B cell (primary cell): Measurements from ENCODE around the gene DNM1. TPM values are rescaled to one million over a fixed set of nuclear protein-coding genes. Genes with fewer than 3 reads are reported as not detected.

Experiments used
- ATAC-seq: fragments of 200-7000 bp; cut with Tn5 transposase; one replicate; pipeline ENCODE4 v1.10.0; 2021; ENCODE audit warnings: low read depth, mild to moderate bottlenecking, moderate number of reproducible peaks, moderate library complexity
- CTCF ChIA-PET: fragments of 350-600 bp; sonication (Branson Sonifier 250); formaldehyde crosslinking; loops from one replicate; lab custom pipeline; 2021; ENCODE audit warnings: antibody characterized with exemption, inconsistent platforms; lab: Charles Lee
- POLR2A ChIA-PET: fragments of 350-600 bp; sonication (Branson Sonifier 250); formaldehyde crosslinking; loops from one replicate; lab custom pipeline; 2021; ENCODE audit warnings: antibody characterized with exemption; lab: Charles Lee
- DNase-seq: peaks from one replicate; pipeline ENCODE4 v3.0.0; 2013
- H2AFZ ChIP-seq: 2 replicates; pipeline ENCODE4 v1.6.1; 2012; ENCODE audit warnings: mild to moderate bottlenecking, low read depth, low read length; ENCODE audit not compliant: insufficient read depth, poor library complexity, severe bottlenecking
- H3K27ac ChIP-seq, 2 donors: 1 replicate in 1 of 2; 2 replicates in 1 of 2; pipeline ENCODE4 v1.5.1; 2012 to 2013; ENCODE audit warnings: low read length in 2 of 2, mild to moderate bottlenecking in 2 of 2, moderate library complexity in 1 of 2
- H3K27me3 ChIP-seq, 4 experiments: fragments of 200-600 bp in 1 of 4; sonication (generic) in 1 of 4; replicated peaks in 1 of 4; 1 replicate in 2 of 4; 2 replicates in 2 of 4; pipeline versions ENCODE4 v1.6.1 to v1.7.0; 2013 to 2016; ENCODE audit warnings: low read length in 3 of 4, mild to moderate bottlenecking in 2 of 4, mixed read lengths in 1 of 4, moderate library complexity in 1 of 4; ENCODE audit not compliant: insufficient read depth in 4 of 4, control insufficient read depth in 3 of 4; ENCODE audit errors: control extremely low read depth in 1 of 4
- H3K36me3 ChIP-seq, 2 experiments: replicated peaks in 1 of 2; 1 replicate in 1 of 2; 2 replicates in 1 of 2; pipeline versions ENCODE4 v1.6.1 to v1.7.1; 2013; ENCODE audit warnings: low read length in 1 of 2; ENCODE audit not compliant: insufficient read depth in 2 of 2, control insufficient read depth in 1 of 2; ENCODE audit errors: control extremely low read depth in 1 of 2, extremely low read depth in 1 of 2
- H3K4me1 ChIP-seq, 2 donors: fragments of 200-600 bp in 1 of 2; sonication (generic) in 1 of 2; 1 replicate in 1 of 2; 2 replicates in 1 of 2; pipeline versions ENCODE4 v1.5.1 to v1.6.1; 2013 to 2017; ENCODE audit warnings: low read length in 2 of 2; ENCODE audit not compliant: control insufficient read depth in 2 of 2, insufficient read depth in 2 of 2
- H3K4me2 ChIP-seq: replicated peaks from 2 replicates; pipeline ENCODE3; 2012; ENCODE audit warnings: mild to moderate bottlenecking, low read depth, low read length; ENCODE audit not compliant: poor library complexity, severe bottlenecking
- H3K4me3 ChIP-seq, 5 experiments: fragments of 200-600 bp in 1 of 5; sonication (generic) in 1 of 5; 1 replicate in 3 of 5; 2 replicates in 2 of 5; pipeline versions ENCODE4 v1.5.1 to v1.7.0; 2011 to 2016; ENCODE audit warnings: low read length in 4 of 5, mild to moderate bottlenecking in 4 of 5, low read depth in 2 of 5, control low read depth in 1 of 5, moderate library complexity in 1 of 5; ENCODE audit not compliant: insufficient read depth in 1 of 5; ENCODE audit errors: control extremely low read depth in 1 of 5, extremely low read depth in 1 of 5
- H3K79me2 ChIP-seq: fragments of 200-600 bp; sonication (generic); one replicate; pipeline ENCODE4 v1.6.0; 2016; ENCODE audit warnings: low read length; ENCODE audit not compliant: control insufficient read depth, insufficient read depth
- H3K9ac ChIP-seq: fragments of 200-600 bp; sonication (generic); 2 replicates; pipeline ENCODE4 v1.6.1; 2017; ENCODE audit warnings: mild to moderate bottlenecking, low read length, moderate library complexity
- H3K9me3 ChIP-seq, 3 donors: one replicate each; pipeline versions ENCODE4 v1.6.1 to v1.7.1; 2013; ENCODE audit warnings: low read length in 2 of 3; ENCODE audit not compliant: control insufficient read depth in 2 of 3, insufficient read depth in 1 of 3; ENCODE audit errors: control extremely low read depth in 1 of 3
- H4K20me1 ChIP-seq: 2 replicates; pipeline ENCODE4 v1.6.0; 2012; ENCODE audit warnings: mild to moderate bottlenecking, low read length; ENCODE audit not compliant: insufficient read depth, control insufficient read depth, poor library complexity, severe bottlenecking
- H3K27ac Mint-ChIP-seq: one replicate; pipeline ENCODE4 v1.8.0; 2021; ENCODE audit warnings: mixed read lengths
- H3K27me3 Mint-ChIP-seq: one replicate; pipeline ENCODE4 v1.8.0; 2021; ENCODE audit warnings: mixed read lengths
- H3K4me1 Mint-ChIP-seq: one replicate; pipeline ENCODE4 v1.8.0; 2021; ENCODE audit warnings: mixed read lengths
- H3K4me3 Mint-ChIP-seq: one replicate; pipeline ENCODE4 v1.8.0; 2021; ENCODE audit warnings: mixed read lengths
- H3K9me3 Mint-ChIP-seq: one replicate; pipeline ENCODE4 v1.8.0; 2022; ENCODE audit warnings: mixed read lengths; ENCODE audit not compliant: insufficient read depth
- EZH2 ChIP-seq: IDR thresholded peaks from 2 replicates; pipeline ENCODE4 v1.6.1; 2012; ENCODE audit warnings: borderline replicate concordance, low read depth, mild to moderate bottlenecking, moderate library complexity, low read length; ENCODE audit not compliant: insufficient read depth, poor library complexity, severe bottlenecking
- WGBS: methylation state at CpG from one replicate; pipeline ENCODE4 v1.1.5; 2013; ENCODE audit warnings: missing lambda C conversion rate; ENCODE audit not compliant: insufficient coverage; 5-methylcytosine and 5-hydroxymethylcytosine counted together
- intact Hi-C: fragments of 100-400 bp; cut with micrococcal nuclease; formaldehyde crosslinking; loops from one replicate; pipeline ENCODE4 v1.10.0; 2022
- polyA plus RNA-seq: library from polyadenylated mRNA; depleted of rRNA; stranded (reverse); fragments of >200 nt; gene quantifications from 2 replicates; pipeline ENCODE4 v1.2.3, GENCODE V29; 2012
- total RNA-seq, 2 donors: library from RNA; stranded (reverse); fragments of 120-200 nt in 1 of 2; gene quantifications; 1 replicate in 1 of 2; 2 replicates in 1 of 2; pipeline versions ENCODE4 v1.2.3 to v1.2.4, GENCODE V29; 2013 to 2022
- TF ChIP-seq, protein P1 (sequence below): fragments of 200-600 bp; IDR thresholded peaks from one replicate; pipeline ENCODE4 v1.8.0; 2022; ENCODE audit warnings: antibody characterized with exemption, mild to moderate bottlenecking

Gene DNM1
- total and polyA plus RNA-seq, 2 donors (not counting 1 experiment from before 2014, with no cell fraction given) = 0.63 to 1.3 TPM

DNA sequence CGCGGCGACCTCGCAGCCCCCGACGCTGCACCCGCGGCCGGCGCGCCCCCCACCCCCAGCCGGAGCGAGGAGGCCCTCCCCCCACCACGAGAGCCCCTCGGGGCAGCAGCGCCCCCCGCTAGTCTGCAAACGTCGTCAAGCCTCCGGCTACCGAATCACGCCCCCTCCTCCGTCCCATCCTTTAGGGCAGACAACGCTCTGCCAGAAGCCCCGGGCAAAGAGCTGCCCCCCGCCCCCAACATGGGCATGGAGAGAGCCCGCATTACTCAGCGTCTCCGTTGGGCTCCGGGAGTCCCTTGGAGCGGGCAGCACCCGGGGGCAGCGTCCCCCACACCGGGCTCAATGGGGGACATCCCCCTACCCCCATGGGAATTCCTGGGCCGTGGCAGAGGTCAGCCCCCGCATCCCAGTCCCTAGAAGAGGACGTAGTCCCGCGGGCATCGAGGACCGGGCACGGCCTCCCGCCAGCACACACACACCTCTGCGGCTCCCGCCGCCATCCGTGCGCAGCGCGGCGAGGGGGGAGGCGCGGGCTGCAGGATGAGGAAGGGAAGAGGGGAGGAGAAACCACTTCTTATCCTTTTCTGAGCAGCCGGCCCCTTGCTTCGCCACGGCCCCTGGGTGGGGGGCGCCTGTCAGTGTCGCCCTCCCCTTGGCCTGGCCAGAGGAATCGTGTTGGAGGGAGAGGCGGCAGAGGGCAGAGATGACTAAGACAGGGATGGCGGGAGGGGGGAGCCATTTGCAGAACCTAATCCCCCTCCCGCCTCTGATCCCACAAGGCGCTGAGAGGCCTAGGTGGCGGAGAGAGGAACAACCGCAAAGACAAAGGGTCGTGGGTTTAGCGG is 750 bp downstream of the DNM1 start:
- Histone ChIP-seq H3K9ac (peak overlapping the region; percentile 66), H3K27ac (no peak overlapping the region), H3K4me1 (peaks cover 12 to 16% of the 10 kb centered on the region in 2 donors), H3K36me3 (no peaks in the 10 kb centered on the region), H3K27me3 (peaks cover 0 to 29% (median 8%) of the 10 kb centered on the region in 4 experiments), H3K4me2 (peak overlapping the region; percentile 97), H3K4me3 (peak overlapping the region in 4 of 5 experiments; percentile 42 to 64 (median 58)), H4K20me1 (no peaks in the 10 kb centered on the region), H3K9me3 (no peaks in the 10 kb centered on the region), H2AFZ (peak overlapping the region; percentile 79), H3K79me2 (no peaks in the 10 kb centered on the region)
- 0% methylated on average over 22 of the region's 67 CpGs for WGBS
- TF ChIP-seq EZH2 = no peak
- TF ChIP-seq, protein P1, sequence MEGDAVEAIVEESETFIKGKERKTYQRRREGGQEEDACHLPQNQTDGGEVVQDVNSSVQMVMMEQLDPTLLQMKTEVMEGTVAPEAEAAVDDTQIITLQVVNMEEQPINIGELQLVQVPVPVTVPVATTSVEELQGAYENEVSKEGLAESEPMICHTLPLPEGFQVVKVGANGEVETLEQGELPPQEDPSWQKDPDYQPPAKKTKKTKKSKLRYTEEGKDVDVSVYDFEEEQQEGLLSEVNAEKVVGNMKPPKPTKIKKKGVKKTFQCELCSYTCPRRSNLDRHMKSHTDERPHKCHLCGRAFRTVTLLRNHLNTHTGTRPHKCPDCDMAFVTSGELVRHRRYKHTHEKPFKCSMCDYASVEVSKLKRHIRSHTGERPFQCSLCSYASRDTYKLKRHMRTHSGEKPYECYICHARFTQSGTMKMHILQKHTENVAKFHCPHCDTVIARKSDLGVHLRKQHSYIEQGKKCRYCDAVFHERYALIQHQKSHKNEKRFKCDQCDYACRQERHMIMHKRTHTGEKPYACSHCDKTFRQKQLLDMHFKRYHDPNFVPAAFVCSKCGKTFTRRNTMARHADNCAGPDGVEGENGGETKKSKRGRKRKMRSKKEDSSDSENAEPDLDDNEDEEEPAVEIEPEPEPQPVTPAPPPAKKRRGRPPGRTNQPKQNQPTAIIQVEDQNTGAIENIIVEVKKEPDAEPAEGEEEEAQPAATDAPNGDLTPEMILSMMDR = no peak
- Mint-ChIP-seq H3K27me3 (peaks cover 28% of the 10 kb centered on the region), H3K27ac (no peak overlapping the region), H3K4me3 (peak overlapping the region; percentile 32), H3K4me1 (peaks cover 9% of the 10 kb centered on the region), H3K9me3 (no peaks in the 10 kb centered on the region)
- DNase-seq = peak; percentile 52
- ChIA-PET POLR2A (interaction anchor here (0.7 kb wide), 2 partner anchors 15 to 164 kb away, joined by 3 to 5 read pairs; no protein-coding TSS in a partner anchor), CTCF (interaction anchor here (0.7 to 1.1 kb wide), 2 partner anchors 15 to 47 kb away, joined by 3 to 4 read pairs; no protein-coding TSS in a partner anchor)
- no peak for ATAC-seq
- intact Hi-C loops = loop anchor here (1.0 kb wide), 3 partner anchors 13 to 46 kb away; partner anchors contain the start of gene CIZ1

DNA sequence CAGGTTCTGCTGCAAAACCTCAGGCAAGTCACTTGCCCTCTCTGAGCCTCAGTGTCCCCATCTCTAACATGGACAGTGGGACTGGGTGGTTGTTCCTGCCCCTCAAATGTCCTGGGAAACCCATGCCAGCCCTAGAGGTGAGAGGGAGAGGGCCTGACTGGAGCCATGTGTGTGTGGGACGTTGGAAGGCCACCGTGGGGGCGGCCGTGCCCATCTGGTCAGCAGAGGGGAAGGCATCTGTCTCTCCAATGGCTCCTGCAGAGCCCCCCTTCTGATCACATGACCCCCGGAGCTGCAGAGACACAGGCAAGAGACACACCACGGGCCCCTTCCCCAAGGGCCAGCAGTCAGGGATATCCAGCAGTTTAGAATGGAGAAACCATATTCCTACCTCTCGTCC is 1.7 kb downstream of the DNM1 start:
- CTCF ChIA-PET = no interaction called here
- Histone ChIP-seq H3K27me3 (peaks cover 0 to 29% (median 8%) of the 10 kb centered on the region in 4 experiments), H3K27ac (no peak overlapping the region), H3K4me1 (peaks cover 12 to 16% of the 10 kb centered on the region in 2 donors), H4K20me1 (no peaks in the 10 kb centered on the region), H3K9me3 (no peaks in the 10 kb centered on the region), H2AFZ (no peak overlapping the region), H3K36me3 (no peaks in the 10 kb centered on the region), H3K4me3 (no peak overlapping the region), H3K4me2 (no peak overlapping the region), H3K9ac (no peak overlapping the region), H3K79me2 (no peaks in the 10 kb centered on the region)
- Mint-ChIP-seq H3K4me1 (peaks cover 9% of the 10 kb centered on the region), H3K4me3 (peak overlapping the region; percentile 32), H3K9me3 (no peaks in the 10 kb centered on the region), H3K27ac (no peak overlapping the region), H3K27me3 (peaks cover 28% of the 10 kb centered on the region)
- DNase-seq = no peak
- POLR2A ChIA-PET = no interaction called here
- 91% methylated on average over 6 of the region's 7 CpGs for WGBS
- no peak for ATAC-seq
- TF ChIP-seq, protein P1 = no peak
- no peak for TF ChIP-seq EZH2
- intact Hi-C loops = no loop called here
